GM19324 (cell line): ENCODE results near the gene DOK4.
"Not testable (repeated sequence)": the region's sequence is repeated elsewhere in the genome, so short reads cannot be mapped to it uniquely, and the experiment has no call there.

Experiments
- ATAC-seq: cut with Tn5 transposase; IDR thresholded peaks from one replicate; pipeline ENCODE4 v1.9.1; 2021; ENCODE audit warnings: mild to moderate bottlenecking, moderate library complexity; ENCODE audit not compliant: unreplicated experiment, low FRiP score

DOK4 gene

DNA sequence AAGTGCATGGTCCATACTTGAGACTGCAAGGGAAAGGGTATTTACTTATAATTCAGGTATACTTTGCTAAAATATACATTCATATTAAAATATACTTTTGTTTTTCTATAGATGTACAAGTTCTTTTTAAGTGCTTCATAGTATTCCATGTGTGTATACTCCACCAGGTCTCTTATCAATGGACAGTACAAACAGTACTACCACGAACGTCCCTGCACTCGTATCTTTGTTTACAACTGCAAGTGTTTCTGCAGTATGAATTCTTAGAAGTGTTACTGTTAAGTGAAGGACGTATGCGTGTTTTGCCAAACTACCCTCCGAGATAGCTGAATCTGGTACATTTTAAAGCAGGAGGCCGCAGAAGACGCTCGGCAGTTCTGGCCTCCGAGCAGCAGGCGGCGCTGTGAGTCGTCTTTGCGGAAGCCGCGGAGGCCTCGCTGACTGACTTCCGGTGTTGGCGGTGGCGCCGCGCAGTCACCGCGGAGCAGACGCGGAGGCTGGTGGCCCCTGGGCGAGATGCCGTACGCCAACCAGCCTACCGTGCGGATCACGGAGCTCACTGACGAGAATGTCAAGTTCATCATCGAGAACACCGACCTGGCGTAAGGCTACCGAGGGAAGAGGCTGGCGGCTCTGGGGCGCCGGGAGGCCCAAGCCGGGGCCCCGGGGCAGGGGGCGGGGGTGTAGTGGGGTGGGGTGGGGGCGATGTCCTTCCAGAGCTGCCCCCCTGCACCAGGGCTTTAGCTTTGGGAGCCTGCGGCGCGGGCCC is 23.9 kb downstream of the DOK4 start, which contains the start of gene POLR2C:
Gene POLR2C, plus strand, starts transcription at position 471 of the 769 bp plus-strand sequence. Its CDS starts 46 bp downstream, at position 517.
- ATAC-seq, result peak; percentile 83

DNA sequence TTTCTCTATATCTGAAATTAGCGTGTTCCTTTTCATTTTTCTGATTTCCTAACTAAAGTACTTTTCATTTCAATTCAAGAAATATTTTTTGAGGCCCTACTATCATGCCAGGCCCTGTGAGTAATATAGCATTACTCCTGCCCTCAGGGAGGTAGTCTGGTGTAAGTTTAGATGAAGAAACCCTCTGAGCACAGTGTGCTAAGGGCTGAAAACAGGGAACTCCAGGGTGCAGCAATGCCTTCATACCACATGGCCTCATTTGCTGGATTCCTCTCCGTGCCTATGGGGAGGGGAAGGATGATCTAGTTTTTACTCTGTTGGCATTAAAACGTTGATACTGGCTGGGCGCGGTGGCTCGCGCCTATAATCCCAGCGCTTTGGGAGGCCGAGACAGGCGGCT is 34.3 kb downstream of the DOK4 start:
- no peak for ATAC-seq

DNA sequence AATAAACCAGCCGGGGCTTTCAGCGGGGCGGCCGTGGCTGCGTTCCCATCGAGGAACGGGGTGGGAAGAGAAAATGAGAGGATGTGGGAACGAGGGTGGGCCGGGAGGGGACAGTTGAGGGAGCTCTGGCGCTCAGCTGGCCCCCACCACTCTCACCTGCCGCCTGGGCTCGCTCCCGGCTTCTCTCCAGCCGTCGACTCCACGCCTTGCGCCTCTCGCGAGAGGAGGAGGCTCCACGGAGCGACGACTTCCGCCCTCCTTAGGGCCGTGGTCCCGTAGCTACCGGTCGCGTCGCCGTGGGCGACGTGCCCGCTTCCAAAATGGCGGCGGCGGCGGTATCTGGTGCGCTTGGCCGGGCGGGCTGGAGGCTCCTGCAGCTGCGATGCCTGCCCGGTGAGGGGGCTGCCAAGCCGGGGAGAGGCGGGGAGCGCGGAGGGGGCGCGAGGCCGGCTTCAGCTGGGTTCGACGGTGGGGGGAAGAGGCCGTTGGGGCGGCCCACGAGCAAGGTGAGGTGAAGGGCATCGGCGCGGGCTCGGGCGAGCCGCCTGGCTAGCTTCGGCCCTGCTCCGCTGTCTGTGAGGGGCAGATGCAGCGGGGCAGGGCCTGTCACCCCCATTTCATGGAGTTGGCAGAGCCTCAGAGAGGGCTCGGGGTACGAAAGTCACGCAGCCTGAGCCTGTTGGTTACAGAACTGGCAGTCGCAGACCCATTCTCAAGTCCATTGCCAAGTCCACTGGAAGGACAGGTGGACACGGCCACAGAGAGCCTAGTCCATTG is 38.9 kb downstream of the DOK4 start, which contains the start of the genes CIAPIN1 and COQ9:
Gene CIAPIN1, minus strand, starts transcription at position 200 of the 777 bp plus-strand sequence. CDS start 6,457 bp downstream, outside the sequence.
Gene COQ9, plus strand, starts transcription at position 294 of the 777 bp plus-strand sequence. Its CDS starts 27 bp downstream, at position 321.
- peak; percentile 97 for ATAC-seq

DNA sequence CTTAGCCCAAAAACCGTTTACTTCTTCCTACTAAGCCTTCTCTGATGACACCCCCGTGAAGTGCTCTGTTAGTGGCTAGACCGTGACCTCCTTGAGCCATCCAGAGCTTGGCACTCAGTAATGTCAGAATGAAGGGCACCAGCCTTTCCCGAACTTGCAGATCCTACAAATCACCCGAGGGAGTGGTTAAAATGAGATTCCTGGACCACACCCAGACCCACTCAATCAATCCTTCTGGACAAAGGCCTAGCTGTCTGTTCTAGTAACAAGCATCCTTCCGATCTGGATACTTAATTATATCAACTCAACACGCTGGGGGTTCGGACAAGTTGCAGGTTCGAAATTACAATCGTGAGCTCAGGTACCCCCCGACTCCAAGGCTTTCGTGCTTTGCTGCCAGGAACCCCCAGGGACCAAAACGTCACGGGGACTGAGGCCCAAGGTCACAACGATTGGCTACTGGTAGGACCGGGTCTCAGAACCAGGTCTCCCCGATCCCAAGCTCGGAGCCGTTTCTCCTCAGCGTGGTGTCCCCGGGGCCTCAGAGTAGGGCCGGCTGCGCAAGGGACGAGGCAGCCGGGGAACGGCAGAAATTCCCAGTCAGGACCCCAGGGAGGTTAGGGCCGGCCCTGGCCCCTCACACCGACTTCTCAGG is 39.6 kb downstream of the DOK4 start:
- ATAC-seq, result peak; percentile 29

DNA sequence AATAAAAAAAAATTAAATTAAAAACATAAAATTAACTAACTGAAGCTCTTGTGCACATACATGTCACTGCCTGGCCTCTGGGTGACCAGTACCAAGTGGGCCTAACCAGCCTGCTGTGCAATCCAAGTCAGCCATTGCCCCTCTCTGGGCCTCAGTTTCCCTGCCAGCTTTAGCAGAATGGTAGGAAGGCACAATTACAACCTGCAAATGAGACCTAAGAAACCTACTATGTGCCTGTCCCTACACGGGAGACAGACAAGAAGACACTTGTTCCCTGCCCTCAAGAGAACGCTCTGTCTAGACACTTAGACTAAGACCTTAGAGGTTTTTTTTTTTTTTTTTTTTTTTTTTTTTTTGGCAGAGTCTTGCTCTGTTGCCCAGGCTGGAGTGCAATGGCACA is 40.8 kb downstream of the DOK4 start:
- no peak for ATAC-seq

DNA sequence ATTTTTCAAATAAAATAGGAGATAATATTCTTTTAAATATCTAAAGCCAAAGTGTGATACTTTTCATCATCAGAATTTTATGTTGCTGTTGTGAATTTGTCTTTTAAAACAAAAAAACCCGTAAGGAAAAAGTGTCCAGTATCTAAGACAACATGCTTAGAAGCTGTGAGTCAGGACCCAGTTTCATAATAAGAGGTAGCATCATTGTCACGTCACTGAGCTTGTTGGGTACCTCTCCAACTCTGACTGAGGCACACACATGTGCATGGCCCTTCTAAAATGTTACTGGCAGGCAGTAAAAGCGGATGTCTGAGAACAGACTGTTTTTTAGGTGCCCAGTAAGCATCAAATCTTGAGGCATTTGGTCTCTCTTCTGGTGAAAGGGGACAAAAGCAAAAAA is 41.6 kb downstream of the DOK4 start:
- no peak for ATAC-seq

DNA sequence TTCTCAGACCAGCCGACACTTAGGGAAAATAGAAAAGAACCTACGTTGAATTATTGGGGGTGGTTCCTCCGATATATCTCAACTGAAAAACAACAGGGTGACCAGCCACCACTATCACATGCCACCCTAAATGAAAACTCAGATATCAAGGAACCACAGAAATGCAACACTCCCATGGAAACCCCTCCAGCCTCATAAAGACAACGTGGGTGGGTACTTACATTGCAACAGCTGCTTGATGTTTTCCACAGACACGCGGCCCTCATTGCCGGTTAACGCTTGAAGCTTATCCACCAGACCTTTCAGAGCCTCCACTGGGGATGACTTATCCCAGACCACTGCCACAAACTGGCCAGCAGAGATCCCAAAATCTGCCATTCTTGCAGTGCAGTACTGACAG is 45.7 kb downstream of the DOK4 start:
- ATAC-seq, result not testable (repeated sequence)

DNA sequence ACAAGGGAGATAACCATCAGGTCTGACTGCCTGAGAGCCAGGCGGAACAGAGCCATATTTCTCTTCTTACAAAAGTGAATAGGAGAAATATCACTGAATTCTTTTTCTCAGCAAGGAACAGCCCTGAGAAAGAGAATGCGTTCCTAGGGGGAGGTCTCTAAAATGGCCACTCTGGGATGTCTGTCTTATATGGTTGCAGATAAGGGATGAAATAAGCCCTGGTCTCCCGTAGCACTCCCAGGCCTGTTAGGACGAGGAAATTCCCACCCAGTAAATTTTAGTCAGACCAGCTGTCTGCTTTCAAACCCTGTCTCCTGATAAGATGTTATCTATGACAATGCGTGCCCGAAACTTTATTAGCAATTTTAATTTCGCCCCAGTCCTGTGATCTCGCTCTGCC is 46.3 kb downstream of the DOK4 start:
- not testable (repeated sequence) for ATAC-seq

DNA sequence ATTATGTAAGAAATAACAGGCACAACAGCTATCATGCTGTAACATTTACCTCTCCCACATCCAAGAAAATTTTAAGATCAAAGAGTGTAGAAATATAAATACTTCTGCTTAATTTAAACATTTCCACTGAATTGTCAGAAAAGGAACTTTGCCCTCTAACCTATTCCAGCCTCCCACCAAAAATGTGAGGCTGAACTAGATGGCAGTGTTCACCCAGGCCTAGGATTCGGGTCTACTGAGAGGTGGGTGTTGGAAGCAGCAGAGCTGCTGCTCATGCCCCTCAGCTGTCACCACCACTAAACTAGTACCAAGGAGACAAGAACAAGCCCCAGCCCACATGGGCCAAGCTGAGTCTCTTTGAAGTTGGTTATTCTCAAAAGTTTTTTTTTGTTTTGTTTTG is 50.5 kb downstream of the DOK4 start:
- no peak for ATAC-seq

DNA sequence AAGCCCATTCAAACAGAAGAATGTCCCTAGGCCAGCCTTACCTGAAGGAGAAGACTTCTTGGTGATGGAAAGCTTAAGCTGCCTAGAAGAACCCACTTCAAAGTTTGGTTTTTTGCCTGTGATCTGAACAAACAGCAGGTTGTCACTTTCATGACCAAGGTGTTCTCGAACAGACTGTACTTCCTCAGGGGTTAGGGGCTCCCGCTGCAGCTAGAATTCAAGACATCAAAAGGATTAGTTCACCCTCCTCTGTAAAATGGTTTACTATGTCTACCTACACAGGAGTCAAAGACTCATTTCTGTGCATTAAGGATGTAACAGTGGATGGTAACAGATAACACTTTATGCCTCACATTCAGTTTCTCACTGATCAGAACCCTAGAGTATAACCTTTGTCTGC is 52.3 kb downstream of the DOK4 start:
- no peak for ATAC-seq

DNA sequence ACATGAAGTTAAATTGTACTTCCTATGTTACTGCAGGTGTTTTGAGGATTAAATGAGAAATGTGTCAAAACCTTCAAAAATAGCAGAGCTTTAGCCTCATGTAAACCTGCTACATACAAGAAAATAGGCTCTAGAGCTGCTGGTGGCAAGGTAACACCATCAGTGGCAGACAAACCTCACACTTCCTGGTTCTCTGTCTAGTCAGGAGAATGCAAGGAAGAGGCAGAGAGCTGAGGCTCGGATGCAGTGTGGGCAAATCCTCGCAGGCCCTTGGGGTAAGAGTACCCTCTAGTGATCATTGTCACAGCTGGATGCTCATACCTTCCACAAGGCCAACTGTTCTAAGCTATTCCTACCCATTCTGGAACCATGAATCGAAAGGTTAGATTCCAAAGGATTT is 53.3 kb downstream of the DOK4 start:
- no peak for ATAC-seq

DNA sequence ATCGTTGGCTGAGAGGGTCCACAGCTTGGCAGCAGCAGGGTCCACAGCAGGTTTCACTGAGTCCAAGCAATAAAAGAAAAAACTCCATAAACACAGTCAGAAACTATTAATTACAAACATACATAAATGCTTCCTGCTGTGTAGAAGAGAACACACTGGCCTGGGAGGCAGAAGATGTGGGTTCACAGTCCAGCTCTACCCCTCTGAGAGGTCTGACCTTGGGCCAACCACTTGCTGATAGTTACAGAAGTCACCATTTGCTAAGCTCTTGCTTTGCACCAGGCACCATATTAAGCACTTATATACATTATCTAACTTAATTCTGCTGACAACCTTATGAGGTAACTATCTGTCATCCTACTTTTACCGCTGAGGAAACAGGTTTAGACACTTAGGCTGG is 53.8 kb downstream of the DOK4 start:
- no peak for ATAC-seq

DNA sequence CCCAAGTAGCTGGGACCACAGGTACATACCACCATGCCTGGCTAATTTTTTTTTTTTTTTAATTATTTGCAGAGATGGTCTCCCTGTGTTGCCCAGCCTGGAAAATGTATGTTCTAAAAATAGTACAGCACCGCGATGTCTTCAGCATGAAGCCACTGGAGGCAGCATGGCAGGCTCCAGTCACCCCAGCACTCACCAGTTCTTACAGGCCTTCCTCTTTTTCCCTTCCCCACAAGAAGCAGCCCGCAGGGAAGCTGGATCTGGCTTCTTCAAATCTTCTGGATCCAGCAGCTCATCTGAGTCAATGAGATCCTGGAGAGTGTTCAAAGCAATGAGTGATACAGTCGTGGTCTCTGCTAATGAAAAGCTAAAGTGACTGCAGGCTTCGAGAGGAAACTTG is 55.3 kb downstream of the DOK4 start:
- ATAC-seq, result no peak

DNA sequence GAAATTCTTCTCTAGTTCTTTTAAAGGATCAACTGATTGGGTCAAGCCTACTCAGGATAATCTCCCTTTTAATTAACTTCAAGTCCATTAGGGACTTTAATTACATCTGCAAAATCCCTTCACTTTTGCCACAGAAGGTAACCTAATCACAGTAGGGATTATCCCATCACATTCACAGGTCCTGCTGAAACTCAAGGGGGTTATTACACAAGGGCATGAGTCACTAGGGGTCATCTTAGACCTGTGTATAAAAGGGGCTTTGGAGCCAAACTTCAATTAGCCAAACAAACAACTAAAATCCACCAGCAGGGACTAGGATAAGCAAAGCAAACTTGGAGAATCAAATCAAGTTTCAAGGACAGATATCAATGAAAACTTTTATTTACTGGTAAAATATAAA is 58.5 kb downstream of the DOK4 start:
- no peak for ATAC-seq

DNA sequence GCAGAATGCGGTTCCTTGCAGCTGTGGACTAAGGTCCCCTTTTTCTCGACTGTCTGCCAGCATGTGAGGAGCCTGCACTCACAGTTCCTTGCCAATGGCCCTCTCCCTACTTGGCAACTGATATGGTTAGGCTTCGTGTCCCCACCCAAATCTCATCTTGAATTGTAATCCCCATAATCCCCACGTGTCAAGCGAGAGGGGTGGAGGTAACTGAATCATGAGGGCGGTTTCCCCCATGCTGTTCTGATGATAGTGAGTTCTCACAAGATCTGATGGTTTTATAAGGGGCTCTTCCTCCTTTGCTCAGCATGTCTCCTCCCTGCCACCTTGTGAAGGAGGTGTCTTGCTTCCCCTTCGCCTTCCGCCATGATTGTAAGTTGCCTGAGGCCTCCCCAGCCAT is 59.0 kb downstream of the DOK4 start:
- ATAC-seq, result no peak

DNA sequence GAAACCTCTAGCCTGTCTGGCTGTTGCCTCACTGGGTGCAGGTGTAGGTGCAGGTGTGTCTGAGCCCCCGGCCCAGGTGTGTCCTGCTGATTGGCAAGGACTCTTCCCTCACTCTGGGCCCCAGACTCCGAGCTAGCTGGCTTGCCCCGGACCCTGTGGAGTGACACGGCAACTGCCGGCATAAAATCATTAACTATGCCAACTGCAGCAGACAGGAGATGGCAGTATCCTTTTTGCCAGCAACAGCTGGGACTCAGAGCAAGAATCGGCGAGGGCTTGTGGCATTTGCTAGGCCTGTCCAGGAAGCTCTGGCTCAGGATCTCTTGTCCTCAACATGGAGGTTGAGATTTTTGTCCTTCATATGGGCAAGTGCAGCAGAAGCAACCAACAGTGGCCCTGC is 59.9 kb downstream of the DOK4 start:
- ATAC-seq, result no peak

DNA sequence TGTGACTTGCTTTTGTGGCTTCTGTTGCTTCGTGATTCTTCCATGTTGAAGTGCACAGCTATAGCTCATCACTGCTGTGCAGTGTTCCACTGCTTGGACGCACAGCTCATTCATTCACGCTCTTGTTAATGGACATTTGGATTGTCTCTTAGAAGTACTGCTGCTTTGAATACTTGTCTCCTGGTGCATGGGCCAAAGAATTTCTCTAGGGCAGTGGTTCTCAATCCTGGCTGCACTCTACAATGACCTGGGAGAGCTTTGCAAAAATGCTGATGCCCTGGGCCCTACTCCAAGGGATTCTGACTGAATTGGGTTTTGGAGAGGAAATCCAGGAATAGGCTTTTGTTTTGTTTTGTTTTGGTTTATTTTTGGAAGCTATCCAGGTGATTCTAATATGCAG is 61.7 kb downstream of the DOK4 start:
- no peak for ATAC-seq

DNA sequence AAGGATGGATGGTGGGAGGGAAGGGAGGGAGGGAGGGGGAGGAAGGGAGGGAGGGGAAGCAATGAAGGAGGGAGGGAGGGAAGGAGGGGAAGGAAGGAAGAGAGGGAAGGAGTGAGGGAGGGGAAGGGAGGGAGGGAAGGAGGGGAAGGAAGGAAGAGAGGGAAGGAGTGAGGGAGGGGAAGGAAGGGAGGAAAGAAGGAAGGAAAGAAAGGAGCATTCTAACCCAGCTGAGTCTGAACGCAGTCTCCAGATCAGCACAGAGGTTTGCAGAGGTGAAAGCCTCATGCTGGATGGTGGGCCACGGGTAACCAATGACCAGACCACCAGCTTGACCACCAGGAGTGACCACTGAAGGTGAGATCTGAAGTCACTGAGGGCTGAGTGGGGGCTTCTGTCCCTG is 63.1 kb downstream of the DOK4 start:
- no peak for ATAC-seq

DNA sequence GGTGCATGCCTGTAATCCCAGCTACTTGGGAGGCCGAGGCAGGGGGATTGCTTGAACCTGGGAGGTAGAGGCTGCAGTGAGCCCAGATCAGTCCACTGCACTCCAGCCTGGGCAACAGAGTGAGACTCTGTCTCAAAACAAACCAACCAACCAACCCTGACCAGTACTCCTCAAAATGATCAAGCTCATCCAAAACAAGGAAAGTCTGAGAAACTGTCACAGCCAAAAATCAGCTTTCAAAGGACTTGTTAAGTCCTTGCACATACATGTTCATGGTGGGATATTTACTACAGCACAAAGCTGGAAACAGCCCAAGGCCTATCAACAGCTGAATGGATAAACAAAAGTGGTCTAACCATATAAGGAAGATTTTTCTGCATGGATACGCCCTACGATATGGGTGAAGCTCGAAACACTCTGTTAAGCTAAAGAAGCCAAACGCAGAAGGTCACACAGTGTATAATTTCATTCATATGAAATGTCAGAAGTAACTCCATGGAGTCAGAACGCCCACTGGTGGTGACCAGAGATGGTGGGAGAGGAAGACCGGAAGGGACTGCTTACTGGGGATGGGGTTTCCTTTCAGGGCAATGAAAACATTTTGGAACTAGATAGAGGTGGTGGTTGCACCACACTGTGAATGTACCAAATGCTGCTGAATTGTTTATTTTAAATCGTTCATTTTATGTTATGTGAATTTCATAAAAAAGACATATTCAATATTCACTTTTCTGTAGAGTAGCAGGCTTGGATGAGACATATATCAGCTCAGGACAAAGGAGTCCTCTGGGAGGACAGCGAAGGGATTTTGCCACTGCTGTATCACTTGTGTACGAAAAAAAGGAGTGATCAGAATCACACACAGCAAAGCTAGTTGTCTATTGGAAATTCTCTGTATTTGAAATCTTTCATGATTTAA is 64.0 kb downstream of the DOK4 start:
- no peak for ATAC-seq
